GM18861 (cell line): ENCODE measurements around the gene SLC27A1.
"Not testable (repeated sequence)": the region's sequence is repeated elsewhere in the genome, so short reads cannot be mapped to it uniquely, and the experiment has no call there.

Experiments
- ATAC-seq: cut with Tn5 transposase; IDR thresholded peaks from one replicate; pipeline ENCODE4 v1.9.1; 2021; ENCODE audit not compliant: unreplicated experiment

SLC27A1 gene

GRCh38 chr19:17510220-17510993 lies 40.1 kb downstream of the SLC27A1 start:
- no peak for ATAC-seq

GRCh38 chr19:17511724-17512573 lies 41.6 kb downstream of the SLC27A1 start:
- ATAC-seq, result peak; percentile 54

- ATAC-seq, result no peak
Observed at GRCh38 chr19:17512574-17512939, 42.2 kb downstream of the SLC27A1 start.

GRCh38 chr19:17515408-17516149 lies 45.3 kb downstream of the SLC27A1 start:
- no peak for ATAC-seq

- ATAC-seq, result no peak
Observed at GRCh38 chr19:17517898-17518297, 47.6 kb downstream of the SLC27A1 start.

GRCh38 chr19:17518654-17519053 lies 48.3 kb downstream of the SLC27A1 start:
- not testable (repeated sequence) for ATAC-seq

GRCh38 chr19:17519967-17520366 lies 49.6 kb downstream of the SLC27A1 start:
- no peak for ATAC-seq

GRCh38 chr19:17520865-17521264 lies 50.5 kb downstream of the SLC27A1 start:
- ATAC-seq, result no peak

GRCh38 chr19:17522988-17523872 lies 52.9 kb downstream of the SLC27A1 start:
- peak; percentile 67 for ATAC-seq

GRCh38 chr19:17524651-17525050 lies 54.3 kb downstream of the SLC27A1 start:
- ATAC-seq, result no peak

GRCh38 chr19:17525141-17525540 lies 54.8 kb downstream of the SLC27A1 start:
- ATAC-seq, result no peak

GRCh38 chr19:17526922-17527321 lies 56.6 kb downstream of the SLC27A1 start:
- peak; percentile 41 for ATAC-seq

GRCh38 chr19:17527326-17527725 lies 57.0 kb downstream of the SLC27A1 start:
- ATAC-seq, result no peak

- no peak for ATAC-seq
Observed at GRCh38 chr19:17528610-17529009, 58.3 kb downstream of the SLC27A1 start.

- no peak for ATAC-seq
Observed at GRCh38 chr19:17529239-17530158, 59.2 kb downstream of the SLC27A1 start.

GRCh38 chr19:17530586-17530985 lies 60.3 kb downstream of the SLC27A1 start:
- no peak for ATAC-seq

GRCh38 chr19:17532116-17532515 lies 61.8 kb downstream of the SLC27A1 start:
- ATAC-seq, result no peak

GRCh38 chr19:17532557-17532956 lies 62.2 kb downstream of the SLC27A1 start:
- no peak for ATAC-seq

GRCh38 chr19:17534767-17535166 lies 64.4 kb downstream of the SLC27A1 start:
- ATAC-seq, result no peak
